Mammary epithelial cell (primary cell): ENCODE measurements around the gene CNTNAP2.

Source experiments
- CTCF ChIP-seq, 2 donors: IDR thresholded peaks in 1 of 2; conservative IDR thresholded peaks in 1 of 2; 2 replicates each; pipeline ENCODE4 v1.5.1; 2011 to 2012; ENCODE audit warnings: inconsistent platforms in 2 of 2, low read length in 2 of 2, mild to moderate bottlenecking in 2 of 2, control low read depth in 1 of 2, low read depth in 1 of 2; ENCODE audit not compliant: insufficient read depth in 1 of 2; ENCODE audit errors: extremely low read depth in 1 of 2
- EZH2 ChIP-seq: IDR thresholded peaks from 2 replicates; pipeline ENCODE4 v1.6.1; 2012; ENCODE audit warnings: low read length, inconsistent platforms, borderline replicate concordance

- no peak for TF ChIP-seq CTCF (conservative IDR thresholded peaks at IDR 0.05 in 1 of 2, IDR thresholded peaks at IDR 0.05 in 1 of 2; ENCODE audit: extremely low read depth in 1 of 2, insufficient read depth in 1 of 2, low read depth in 1 of 2, low read length in 2 of 2)
- no peak for TF ChIP-seq EZH2
These were observed 2231.9 kb downstream of the CNTNAP2 start for GRCh38 chr7:148348466-148348865.
